Endodermal cell (in vitro differentiated cells): ENCODE data around the gene SOX6. TPM values are rescaled to one million over a fixed set of nuclear protein-coding genes. Genes with fewer than 3 reads are reported as not detected.

Experiments
- DNase-seq: peaks from one replicate; pipeline ENCODE4 v3.0.0-alpha.2; 2017
- H3K27ac ChIP-seq: 2 replicates; pipeline ENCODE4 v1.5.1; 2013; ENCODE audit warnings: mild to moderate bottlenecking, low read depth, low read length, moderate library complexity
- H3K27me3 ChIP-seq: 2 replicates; pipeline ENCODE4 v1.6.1; 2013; ENCODE audit warnings: mild to moderate bottlenecking, low read length, moderate library complexity; ENCODE audit not compliant: insufficient read depth, control insufficient read depth, poor library complexity, severe bottlenecking
- H3K36me3 ChIP-seq: 2 replicates; pipeline ENCODE4 v1.7.0; 2013; ENCODE audit warnings: mild to moderate bottlenecking, low read length, moderate library complexity; ENCODE audit not compliant: control insufficient read depth, insufficient read depth
- H3K4me1 ChIP-seq: one replicate; pipeline ENCODE4 v1.7.0; 2013; ENCODE audit warnings: low read length; ENCODE audit not compliant: control insufficient read depth, insufficient read depth
- H3K4me3 ChIP-seq: 2 replicates; pipeline ENCODE4 v1.5.1; 2013; ENCODE audit warnings: mild to moderate bottlenecking, low read length, moderate library complexity
- H3K9ac ChIP-seq: 2 replicates; pipeline ENCODE4 v1.6.1; 2013; ENCODE audit warnings: mild to moderate bottlenecking, low read length, moderate library complexity; ENCODE audit not compliant: poor library complexity, severe bottlenecking; ENCODE audit errors: extremely low read depth
- H3K9me3 ChIP-seq: 2 replicates; pipeline ENCODE4 v1.6.1; 2013; ENCODE audit warnings: mild to moderate bottlenecking, low read length, moderate library complexity; ENCODE audit not compliant: control insufficient read depth
- H3K27ac Mint-ChIP-seq: 2 replicates; pipeline ENCODE4 v1.8.0; 2020; ENCODE audit warnings: mixed read lengths
- H3K27me3 Mint-ChIP-seq: 2 replicates; pipeline ENCODE4 v1.8.0; 2021; ENCODE audit warnings: mild to moderate bottlenecking, mixed read lengths; ENCODE audit not compliant: insufficient read depth
- H3K36me3 Mint-ChIP-seq: 2 replicates; pipeline ENCODE4 v1.8.0; 2020; ENCODE audit warnings: low read depth, mixed read lengths
- H3K4me1 Mint-ChIP-seq: 2 replicates; pipeline ENCODE4 v1.8.0; 2020; ENCODE audit warnings: mixed read lengths
- H3K4me3 Mint-ChIP-seq: 2 replicates; pipeline ENCODE4 v1.8.0; 2020; ENCODE audit warnings: mild to moderate bottlenecking, moderate library complexity, mixed read lengths
- H3K9me3 Mint-ChIP-seq: 2 replicates; pipeline ENCODE4 v1.8.0; 2020; ENCODE audit warnings: mild to moderate bottlenecking, mixed read lengths
- WGBS, 2 experiments: methylation state at CpG; one replicate each; pipeline versions ENCODE4 v1.1.5 to v1.1.7; 2013; ENCODE audit warnings: missing lambda C conversion rate in 2 of 2, mixed read lengths in 1 of 2; ENCODE audit not compliant: insufficient coverage in 1 of 2, insufficient read length in 1 of 2; 5-methylcytosine and 5-hydroxymethylcytosine counted together
- total RNA-seq, 2 donors: library from RNA; stranded (reverse); fragmentation: NEBNext Ultra II Directional in 1 of 2; extraction: Animal tissue kit (Norgen Biotek cat#: 25700) in 1 of 2; gene quantifications; 2 replicates in 1 of 2; 3 replicates in 1 of 2; pipeline ENCODE4 v1.2.1, GENCODE V29; 2021
- TF ChIP-seq, protein P1 (sequence below): fragments of 200-600 bp; sonication (generic); conservative IDR thresholded peaks from 2 replicates; pipeline ENCODE4 v1.5.0; 2021; ENCODE audit warnings: antibody characterized with exemption, mild to moderate bottlenecking

The SOX6 gene
- total RNA-seq, 2 donors from 2014 or later = 0.13 to 0.20 TPM

DNA sequence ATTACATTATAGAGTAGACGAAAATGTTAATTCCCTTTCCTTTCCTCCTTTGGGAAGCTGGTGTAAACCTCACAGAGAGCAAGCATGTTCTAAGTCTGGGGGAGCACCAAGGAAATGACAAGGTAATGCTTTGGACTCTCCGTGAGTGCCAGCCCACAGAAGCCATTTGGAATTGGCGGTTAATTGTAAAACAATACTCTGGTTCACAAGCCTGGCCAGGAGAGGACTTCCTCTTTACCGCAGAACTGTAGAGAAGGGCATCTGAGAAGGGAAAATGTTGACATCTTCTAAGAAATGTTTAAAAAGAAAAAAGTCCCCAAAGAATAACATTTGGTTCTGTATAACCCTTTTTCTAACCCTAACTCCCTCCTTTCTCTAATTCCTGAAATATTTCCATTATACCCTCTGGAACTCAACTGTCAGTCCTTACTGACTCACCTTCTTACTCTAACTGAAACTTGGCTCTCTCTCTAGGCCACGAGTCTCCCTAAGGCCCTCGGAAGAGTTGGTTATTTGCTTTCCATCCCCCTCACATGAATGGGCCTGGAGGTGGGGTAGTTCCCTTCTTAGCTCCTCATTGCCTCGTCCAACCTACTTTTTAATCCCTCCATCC, 379.8 kb downstream of the SOX6 start:
- no peak overlapping the region for H3K4me3 ChIP-seq
- H3K27me3 Mint-ChIP-seq = no peaks in the 10 kb centered on the region
- H3K27ac Mint-ChIP-seq = no peak overlapping the region
- H3K36me3 ChIP-seq = no peaks in the 10 kb centered on the region
- no peaks in the 10 kb centered on the region for H3K4me1 Mint-ChIP-seq
- no peaks in the 10 kb centered on the region for H3K4me1 ChIP-seq
- 90 to 93% methylated on average over 3 to 7 of the region's 7 CpGs for WGBS, 2 experiments
- no peaks in the 10 kb centered on the region for H3K9me3 Mint-ChIP-seq
- no peak overlapping the region for H3K4me3 Mint-ChIP-seq
- no peak for DNase-seq
- H3K36me3 Mint-ChIP-seq = no peaks in the 10 kb centered on the region
- H3K9me3 ChIP-seq = no peaks in the 10 kb centered on the region
- no peak overlapping the region for H3K27ac ChIP-seq
- H3K27me3 ChIP-seq = no peaks in the 10 kb centered on the region
- H3K9ac ChIP-seq = no peak overlapping the region
- TF ChIP-seq, protein P1, sequence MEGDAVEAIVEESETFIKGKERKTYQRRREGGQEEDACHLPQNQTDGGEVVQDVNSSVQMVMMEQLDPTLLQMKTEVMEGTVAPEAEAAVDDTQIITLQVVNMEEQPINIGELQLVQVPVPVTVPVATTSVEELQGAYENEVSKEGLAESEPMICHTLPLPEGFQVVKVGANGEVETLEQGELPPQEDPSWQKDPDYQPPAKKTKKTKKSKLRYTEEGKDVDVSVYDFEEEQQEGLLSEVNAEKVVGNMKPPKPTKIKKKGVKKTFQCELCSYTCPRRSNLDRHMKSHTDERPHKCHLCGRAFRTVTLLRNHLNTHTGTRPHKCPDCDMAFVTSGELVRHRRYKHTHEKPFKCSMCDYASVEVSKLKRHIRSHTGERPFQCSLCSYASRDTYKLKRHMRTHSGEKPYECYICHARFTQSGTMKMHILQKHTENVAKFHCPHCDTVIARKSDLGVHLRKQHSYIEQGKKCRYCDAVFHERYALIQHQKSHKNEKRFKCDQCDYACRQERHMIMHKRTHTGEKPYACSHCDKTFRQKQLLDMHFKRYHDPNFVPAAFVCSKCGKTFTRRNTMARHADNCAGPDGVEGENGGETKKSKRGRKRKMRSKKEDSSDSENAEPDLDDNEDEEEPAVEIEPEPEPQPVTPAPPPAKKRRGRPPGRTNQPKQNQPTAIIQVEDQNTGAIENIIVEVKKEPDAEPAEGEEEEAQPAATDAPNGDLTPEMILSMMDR = no peak

DNA sequence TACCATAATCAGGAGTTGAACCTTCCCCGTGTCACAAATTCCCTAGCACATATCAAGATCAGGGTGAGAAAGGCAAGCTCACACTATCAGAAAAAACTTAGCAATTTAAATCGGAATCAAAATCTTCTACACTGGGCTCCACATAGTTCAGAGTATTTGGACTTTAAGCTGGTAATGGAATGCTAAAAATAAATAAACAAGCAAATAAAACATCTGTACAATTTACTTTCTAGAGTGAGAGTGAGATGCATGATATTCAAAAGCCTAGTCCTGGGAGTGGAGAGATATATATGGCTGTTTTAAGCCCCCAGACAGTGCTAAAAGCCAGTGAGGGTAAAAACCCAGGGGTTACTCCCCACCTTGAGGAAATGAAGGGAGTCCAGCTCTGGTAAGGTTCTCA, 380.6 kb downstream of the SOX6 start:
- Histone ChIP-seq H3K36me3 (no peaks in the 10 kb centered on the region), H3K9me3 (no peaks in the 10 kb centered on the region), H3K4me3 (no peak overlapping the region), H3K27ac (no peak overlapping the region), H3K4me1 (no peaks in the 10 kb centered on the region), H3K9ac (no peak overlapping the region), H3K27me3 (no peaks in the 10 kb centered on the region)
- no peak overlapping the region for H3K4me3 Mint-ChIP-seq
- no peak overlapping the region for H3K27ac Mint-ChIP-seq
- no peaks in the 10 kb centered on the region for H3K36me3 Mint-ChIP-seq
- 97 to 100% methylated on average over 1 to 2 of the region's 2 CpGs for WGBS, 2 experiments
- TF ChIP-seq, protein P1 = no peak
- no peak for DNase-seq
- H3K9me3 Mint-ChIP-seq = no peaks in the 10 kb centered on the region
- peaks cover 2% of the 10 kb centered on the region for H3K4me1 Mint-ChIP-seq
- no peaks in the 10 kb centered on the region for H3K27me3 Mint-ChIP-seq

DNA sequence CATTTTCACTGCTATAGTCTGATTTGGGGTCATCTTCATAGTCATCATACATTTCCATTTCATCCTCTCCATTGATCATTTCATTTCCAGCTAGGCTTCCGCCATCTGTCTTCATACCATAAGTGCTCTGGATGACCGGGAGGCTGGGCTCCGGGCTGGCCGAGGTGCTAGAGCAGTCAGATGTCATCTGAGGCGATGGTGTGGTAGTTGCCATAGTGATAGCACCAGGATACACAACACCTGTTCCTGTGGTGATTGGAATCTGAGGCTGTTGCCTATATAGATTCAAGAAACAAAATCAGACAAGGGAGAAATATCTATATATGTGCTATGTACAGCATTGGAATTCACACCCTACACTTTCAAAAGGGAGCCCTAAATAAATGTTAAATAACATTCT, 383.5 kb downstream of the SOX6 start:
- Histone ChIP-seq H3K9ac (no peak overlapping the region), H3K27ac (no peak overlapping the region), H3K27me3 (no peaks in the 10 kb centered on the region), H3K4me1 (no peaks in the 10 kb centered on the region), H3K4me3 (no peak overlapping the region), H3K9me3 (no peaks in the 10 kb centered on the region), H3K36me3 (no peaks in the 10 kb centered on the region)
- no peaks in the 10 kb centered on the region for H3K27me3 Mint-ChIP-seq
- peaks cover 26% of the 10 kb centered on the region for H3K4me1 Mint-ChIP-seq
- H3K27ac Mint-ChIP-seq = no peak overlapping the region
- H3K4me3 Mint-ChIP-seq = no peak overlapping the region
- DNase-seq = no peak
- no peaks in the 10 kb centered on the region for H3K9me3 Mint-ChIP-seq
- TF ChIP-seq, protein P1 = no peak
- 80 to 99% methylated on average over 1 to 5 of the region's 5 CpGs for WGBS, 2 experiments
- H3K36me3 Mint-ChIP-seq = no peaks in the 10 kb centered on the region
